HepG2 (cell line): ENCODE data around the gene NUDT17. TPM values are rescaled to one million over a fixed set of nuclear protein-coding genes. Genes with fewer than 3 reads are reported as not detected.

Experiments used
- BORCS8-MEF2B ChIP-seq: sonication (generic); formaldehyde crosslinking; IDR thresholded peaks from 2 replicates; pipeline ENCODE4 v1.8.0; 2022; ENCODE audit warnings: mild to moderate bottlenecking, missing genetic modification reagents
- HNF1A ChIP-seq, 2 experiments: sonication (generic) in 1 of 2; formaldehyde crosslinking in 1 of 2; IDR thresholded peaks; 2 replicates each; pipeline versions ENCODE4 v1.4.0 to v1.6.1; 2016 to 2020; ENCODE audit warnings: borderline replicate concordance in 1 of 2, low read depth in 1 of 2, mild to moderate bottlenecking in 1 of 2, missing genetic modification reagents in 1 of 2
- IRX3 ChIP-seq: sonication (generic); formaldehyde crosslinking; IDR thresholded peaks from 2 replicates; pipeline ENCODE4 v1.8.1; 2023; ENCODE audit warnings: mild to moderate bottlenecking, low read depth, missing genetic modification reagents, borderline replicate concordance
- MED13 ChIP-seq: sonication (generic); formaldehyde crosslinking; IDR thresholded peaks from 2 replicates; pipeline ENCODE4 v1.5.0; 2020; ENCODE audit warnings: missing genetic modification reagents
- NFKB2 ChIP-seq: sonication (generic); formaldehyde crosslinking; IDR thresholded peaks from 2 replicates; pipeline ENCODE4 v1.4.0; 2020; ENCODE audit warnings: missing genetic modification reagents, borderline replicate concordance
- NR0B2 ChIP-seq: sonication (generic); formaldehyde crosslinking; IDR thresholded peaks from 2 replicates; pipeline ENCODE4 v1.4.0; 2020; ENCODE audit warnings: mild to moderate bottlenecking, missing genetic modification reagents
- SKI ChIP-seq: fragments of 450-650 bp; IDR thresholded peaks from one replicate; pipeline ENCODE4 v1.6.1; 2018; ENCODE audit warnings: mild to moderate bottlenecking; ENCODE audit not compliant: partially characterized antibody
- SKIL ChIP-seq: sonication (generic); formaldehyde crosslinking; IDR thresholded peaks from 2 replicates; pipeline ENCODE4 v1.8.0; 2022; ENCODE audit warnings: missing genetic modification reagents, mild to moderate bottlenecking, moderate library complexity, borderline replicate concordance
- SPEN ChIP-seq: sonication (generic); formaldehyde crosslinking; IDR thresholded peaks from 2 replicates; pipeline ENCODE4 v1.5.1; 2020; ENCODE audit warnings: low read depth, mild to moderate bottlenecking, missing genetic modification reagents
- TERF1 ChIP-seq: sonication (generic); formaldehyde crosslinking; IDR thresholded peaks from 2 replicates; pipeline ENCODE4 v1.8.0; 2022; ENCODE audit warnings: mild to moderate bottlenecking, missing genetic modification reagents, moderate library complexity
- TFAP4 ChIP-seq: sonication (generic); IDR thresholded peaks from 2 replicates; pipeline ENCODE4 v1.6.1; 2016; ENCODE audit warnings: low read depth, borderline replicate concordance
- ZFP36 ChIP-seq: fragments of 150-350 bp; IDR thresholded peaks from 2 replicates; pipeline ENCODE4 v1.6.1; 2018; ENCODE audit warnings: borderline replicate concordance, low read length, low read depth; ENCODE audit not compliant: partially characterized antibody
- ZNF367 ChIP-seq: sonication (generic); formaldehyde crosslinking; IDR thresholded peaks from 2 replicates; pipeline ENCODE4 v1.4.0; 2020; ENCODE audit warnings: missing genetic modification reagents, borderline replicate concordance
- ZNF446 ChIP-seq: sonication (generic); formaldehyde crosslinking; IDR thresholded peaks from 2 replicates; pipeline ENCODE4 v1.5.0; 2020; ENCODE audit warnings: mild to moderate bottlenecking, missing genetic modification reagents
- ZNF652 ChIP-seq: IDR thresholded peaks from 2 replicates; pipeline ENCODE4 v1.6.1; 2016; ENCODE audit warnings: low read depth, borderline replicate concordance
- ZNF749 ChIP-seq: sonication (generic); formaldehyde crosslinking; IDR thresholded peaks from 2 replicates; pipeline ENCODE4 v1.8.0; 2022; ENCODE audit warnings: mild to moderate bottlenecking, missing genetic modification reagents, moderate library complexity, borderline replicate concordance
- ZNF761 ChIP-seq: sonication (generic); formaldehyde crosslinking; conservative IDR thresholded peaks from 2 replicates; pipeline ENCODE4 v1.4.0; 2020; ENCODE audit warnings: mild to moderate bottlenecking, missing genetic modification reagents
- ZNF788 ChIP-seq: sonication (generic); formaldehyde crosslinking; IDR thresholded peaks from 2 replicates; pipeline ENCODE4 v1.5.0; 2020; ENCODE audit warnings: mild to moderate bottlenecking, missing genetic modification reagents, borderline replicate concordance
- polyA plus RNA-seq, 8 experiments: library from polyadenylated mRNA; depleted of rRNA in 3 of 8; stranded (reverse) in 7 of 8; unstranded in 1 of 8; fragments of >200 nt; fragmentation: Illumina TruSeq in 4 of 8; extraction: Trizol in 4 of 8; gene quantifications; 2 replicates each; pipeline versions ENCODE4 v1.2.1 to v1.2.3, GENCODE V29; 2011 to 2016; ENCODE audit warnings: low read depth in 4 of 8, missing spikeins in 1 of 8, mixed read lengths in 1 of 8; ENCODE audit not compliant: insufficient read depth in 1 of 8
- total RNA-seq, 5 experiments: library from RNA; depleted of rRNA; stranded (reverse); fragments of >200 nt; fragmentation: Illumina TruSeq; extraction: Trizol; gene quantifications; 2 replicates each; pipeline ENCODE4 v1.2.3, GENCODE V29; 2016; ENCODE audit warnings: low read depth in 1 of 5

Gene NUDT17
- total and polyA plus RNA-seq, 2 of the 13 experiments (the other 11 are each of a cell fraction or from before 2014, with no cell fraction given) = 2.6 to 5.8 TPM

- TF ChIP-seq NFKB2 (CRISPR knock-in tag) (peak; percentile 66; the same call in 1 of the 2 replicates), ZFP36 (no peak), MED13 (CRISPR knock-in tag) (peak; percentile 71), SPEN (peak; percentile 74; the same call in 1 of the 2 replicates), SKI (peak; percentile 64), SKIL (no peak), TERF1 (CRISPR knock-in tag) (no peak), ZNF788 (CRISPR knock-in tag) (peak; percentile 66; the same call in 1 of the 2 replicates), BORCS8-MEF2B (CRISPR knock-in tag) (no peak), NR0B2 (CRISPR knock-in tag) (no peak), ZNF367 (no peak), ZNF446 (CRISPR knock-in tag) (no peak), ZNF761 (CRISPR knock-in tag) (no peak), IRX3 (no peak), ZNF652 (no peak), ZNF749 (CRISPR knock-in tag) (0 out of 2 replicates have a peak, but pooled peaks have one; percentile 35), HNF1A (IDR thresholded peaks at IDR 0.05; ENCODE audit: low read depth) (no peak), HNF1A (CRISPR knock-in tag; IDR thresholded peaks at IDR 0.05; ENCODE audit: borderline replicate concordance) (no peak; the same call in 1 of the 2 replicates), TFAP4 (peak; percentile 57; the same call in 1 of the 2 replicates)
Measured at GRCh38 chr1:145891587-145892485, 46.4 kb downstream of the NUDT17 start (continued).
